PFSK-1 (cell line): ENCODE data around the gene PALD1.

Experiments
- FOXP2 ChIP-seq: optimal IDR thresholded peaks from 2 replicates; pipeline ENCODE3; 2011; ENCODE audit warnings: borderline replicate concordance, control low read depth, inconsistent platforms; ENCODE audit not compliant: insufficient read depth; ENCODE audit errors: extremely low read length, extremely low read depth
- POLR2AphosphoS5 ChIP-seq: IDR thresholded peaks from 2 replicates; pipeline ENCODE4 v1.6.1; 2012; ENCODE audit warnings: low read depth, mild to moderate bottlenecking, control low read depth, low read length, moderate library complexity
- REST ChIP-seq, 2 experiments: IDR thresholded peaks; 2 replicates each; pipeline versions ENCODE4 v1.6.1 to v1.8.0; 2011 to 2012; ENCODE audit warnings: low read depth in 2 of 2, low read length in 2 of 2, control low read depth in 1 of 2, inconsistent platforms in 1 of 2, mild to moderate bottlenecking in 1 of 2, moderate library complexity in 1 of 2; ENCODE audit not compliant: insufficient read depth in 1 of 2
- SIN3A ChIP-seq: IDR thresholded peaks from 2 replicates; pipeline ENCODE4 v1.6.1; 2012; ENCODE audit warnings: mild to moderate bottlenecking, low read length, moderate library complexity, borderline replicate concordance; ENCODE audit not compliant: insufficient read depth
- TAF1 ChIP-seq: IDR thresholded peaks from 2 replicates; pipeline ENCODE4 v1.6.1; 2012; ENCODE audit warnings: low read length, control low read depth, borderline replicate concordance; ENCODE audit not compliant: insufficient read depth

Gene PALD1

GRCh38 chr10:70433581-70434280, 44.8 kb upstream of the PALD1 start:
- TF ChIP-seq POLR2AphosphoS5 (no peak), FOXP2 (no peak), TAF1 (no peak), SIN3A (no peak), REST (IDR thresholded peaks at IDR 0.05; ENCODE audit: insufficient read depth in 1 of 2, low read depth in 2 of 2, low read length in 2 of 2) (no peak)

GRCh38 chr10:70435241-70436085, 43.1 kb upstream of the PALD1 start:
- TF ChIP-seq FOXP2 = no peak
- no peak for TF ChIP-seq SIN3A
- TF ChIP-seq REST (IDR thresholded peaks at IDR 0.05; ENCODE audit: insufficient read depth in 1 of 2, low read depth in 2 of 2, low read length in 2 of 2) = no peak
- no peak for TF ChIP-seq POLR2AphosphoS5
- TF ChIP-seq TAF1 = no peak

- no peak for TF ChIP-seq REST (IDR thresholded peaks at IDR 0.05; ENCODE audit: insufficient read depth in 1 of 2, low read depth in 2 of 2, low read length in 2 of 2)
- TF ChIP-seq TAF1 = no peak
- no peak for TF ChIP-seq FOXP2
- no peak for TF ChIP-seq SIN3A
- TF ChIP-seq POLR2AphosphoS5 = no peak
These were observed 40.8 kb upstream of the PALD1 start for GRCh38 chr10:70437721-70438120.

- TF ChIP-seq SIN3A (no peak), FOXP2 (no peak)
These were observed 38.0 kb upstream of the PALD1 start for GRCh38 chr10:70440296-70441160.

GRCh38 chr10:70441161-70441894, 37.2 kb upstream of the PALD1 start, which contains the start of gene NODAL:
NODAL (minus strand) TSS chr10:70441681; CDS start chr10:70441667, 14 bp downstream.
- TF ChIP-seq TAF1 (no peak), POLR2AphosphoS5 (no peak)
